ENCODE measurements around the gene TRAK2.

DNA sequence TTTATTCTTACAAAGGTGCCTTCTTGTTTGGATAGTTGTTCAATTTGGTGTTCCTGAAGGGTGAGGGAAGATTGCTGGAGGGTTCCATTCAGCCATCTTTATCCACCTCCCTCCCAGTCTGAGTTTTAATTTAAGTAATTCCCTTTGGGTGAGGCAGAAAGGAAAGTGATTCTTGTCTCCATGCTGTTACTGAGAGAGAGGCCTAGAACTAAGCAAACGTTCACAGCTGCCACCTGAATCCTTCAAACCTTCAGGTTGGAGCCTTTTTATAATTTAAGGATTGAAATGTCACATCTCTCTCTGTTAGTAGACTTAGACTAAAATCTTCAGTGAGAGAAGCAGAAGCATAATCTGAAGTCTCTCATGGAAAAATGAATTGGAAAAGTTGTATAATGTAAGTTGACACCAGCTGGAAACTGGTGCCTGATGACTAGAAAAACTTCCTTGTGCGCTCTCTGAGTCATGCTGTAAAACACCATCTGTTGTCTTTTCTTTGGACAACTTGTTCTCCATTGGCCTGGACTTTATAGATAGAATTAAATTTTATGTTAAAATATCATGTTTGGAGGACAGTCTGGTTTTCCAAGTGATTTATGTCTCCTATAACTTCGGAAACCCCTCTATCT, 14.9 kb upstream of the TRAK2 start:
- TF ChIP-seq, protein P1, sequence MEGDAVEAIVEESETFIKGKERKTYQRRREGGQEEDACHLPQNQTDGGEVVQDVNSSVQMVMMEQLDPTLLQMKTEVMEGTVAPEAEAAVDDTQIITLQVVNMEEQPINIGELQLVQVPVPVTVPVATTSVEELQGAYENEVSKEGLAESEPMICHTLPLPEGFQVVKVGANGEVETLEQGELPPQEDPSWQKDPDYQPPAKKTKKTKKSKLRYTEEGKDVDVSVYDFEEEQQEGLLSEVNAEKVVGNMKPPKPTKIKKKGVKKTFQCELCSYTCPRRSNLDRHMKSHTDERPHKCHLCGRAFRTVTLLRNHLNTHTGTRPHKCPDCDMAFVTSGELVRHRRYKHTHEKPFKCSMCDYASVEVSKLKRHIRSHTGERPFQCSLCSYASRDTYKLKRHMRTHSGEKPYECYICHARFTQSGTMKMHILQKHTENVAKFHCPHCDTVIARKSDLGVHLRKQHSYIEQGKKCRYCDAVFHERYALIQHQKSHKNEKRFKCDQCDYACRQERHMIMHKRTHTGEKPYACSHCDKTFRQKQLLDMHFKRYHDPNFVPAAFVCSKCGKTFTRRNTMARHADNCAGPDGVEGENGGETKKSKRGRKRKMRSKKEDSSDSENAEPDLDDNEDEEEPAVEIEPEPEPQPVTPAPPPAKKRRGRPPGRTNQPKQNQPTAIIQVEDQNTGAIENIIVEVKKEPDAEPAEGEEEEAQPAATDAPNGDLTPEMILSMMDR (conservative IDR thresholded peaks at IDR 0.05; ENCODE audit: low read depth, low read length), result no peak
- no peak for TF ChIP-seq EZH2 (IDR thresholded peaks at IDR 0.05; ENCODE audit: low read length, unreplicated experiment)
